Tibial nerve (tissue), 4 donors: ENCODE results near the gene SANBR. TPM values are rescaled to one million over a fixed set of nuclear protein-coding genes. Genes with fewer than 3 reads are reported as not detected.

Experiments
- DNase-seq, 2 donors: peaks; one replicate each; pipeline ENCODE4 v3.0.0-alpha.2; 2019; ENCODE audit warnings: low spot score in 2 of 2
- H3K27ac ChIP-seq, 4 donors: fragments of 200-600 bp; sonication (generic) in 3 of 4; one replicate each; pipeline ENCODE4 v1.5.1; 2017 to 2019; ENCODE audit warnings: mild to moderate bottlenecking in 1 of 4
- H3K27me3 ChIP-seq, 2 donors: fragments of 200-600 bp; sonication (generic) in 1 of 2; one replicate each; pipeline versions ENCODE4 v1.5.1 to v1.6.0; 2017 to 2019
- H3K36me3 ChIP-seq, 3 donors: fragments of 200-600 bp; sonication (generic); one replicate each; pipeline ENCODE4 v1.5.1; 2018 to 2019
- H3K4me1 ChIP-seq, 4 donors: fragments of 200-600 bp; sonication (generic) in 3 of 4; one replicate each; pipeline ENCODE4 v1.5.1; 2017 to 2019
- H3K4me3 ChIP-seq, 4 donors: fragments of 200-600 bp; sonication (generic) in 3 of 4; one replicate each; pipeline ENCODE4 v1.5.1; 2017 to 2019; ENCODE audit warnings: mild to moderate bottlenecking in 1 of 4, moderate library complexity in 1 of 4
- H3K9me3 ChIP-seq, 4 donors: fragments of 200-600 bp; sonication (generic) in 3 of 4; one replicate each; pipeline ENCODE4 v1.5.1; 2017 to 2019
- EP300 ChIP-seq, 2 donors: sonication (generic); formaldehyde crosslinking; IDR thresholded peaks; one replicate each; pipeline ENCODE4 v1.6.1; 2017; ENCODE audit warnings: antibody characterized with exemption in 2 of 2, mild to moderate bottlenecking in 1 of 2
- POLR2A ChIP-seq, 2 donors: fragments of 450-650 bp; IDR thresholded peaks; one replicate each; pipeline ENCODE4 v1.6.1; 2017; ENCODE audit warnings: antibody characterized with exemption in 2 of 2, mild to moderate bottlenecking in 2 of 2, moderate library complexity in 2 of 2
- WGBS, 2 donors: methylation state at CpG; one replicate each; pipeline ENCODE4 v1.1.5; 2018; 5-methylcytosine and 5-hydroxymethylcytosine counted together
- total RNA-seq, 4 donors: library from RNA; depleted of rRNA; stranded (reverse); fragments of >200 nt; gene quantifications; one replicate each; pipeline ENCODE4 v1.1.0, GENCODE V29; 2016
- TF ChIP-seq, protein P1 (sequence below), 5 experiments: fragments of 200-600 bp in 3 of 5; fragments of 450-650 bp in 2 of 5; sonication (generic) in 3 of 5; IDR thresholded peaks; one replicate each; pipeline ENCODE4 v1.5.1; 2016 to 2019; ENCODE audit warnings: antibody characterized with exemption in 5 of 5, mild to moderate bottlenecking in 3 of 5, moderate library complexity in 2 of 5

The SANBR gene
- total RNA-seq, 4 donors from 2014 or later = 5.3 to 18.2 (median 14.5) TPM

DNA sequence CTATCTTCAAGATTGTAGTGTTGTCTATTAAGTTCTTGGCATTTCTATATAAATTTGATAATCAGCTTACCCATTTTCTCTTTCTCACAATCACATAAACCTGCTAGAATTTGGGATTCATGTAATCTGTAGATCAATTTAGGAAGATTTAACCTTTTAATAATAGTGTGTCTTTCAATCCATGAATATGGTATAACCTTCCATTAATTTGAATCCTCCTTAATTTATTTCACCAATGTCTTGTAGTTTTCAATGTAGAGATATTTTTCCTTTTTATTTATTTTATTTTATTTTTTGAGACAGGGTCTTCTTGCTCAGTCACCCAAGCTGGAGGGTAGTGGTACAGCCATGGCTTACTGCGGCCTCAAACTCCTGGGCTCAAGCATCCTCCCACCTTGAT, 20.2 kb downstream of the SANBR start:
- TF ChIP-seq POLR2A (IDR thresholded peaks at IDR 0.05) (no peak), EP300 (IDR thresholded peaks at IDR 0.05) (no peak)
- TF ChIP-seq, protein P1, sequence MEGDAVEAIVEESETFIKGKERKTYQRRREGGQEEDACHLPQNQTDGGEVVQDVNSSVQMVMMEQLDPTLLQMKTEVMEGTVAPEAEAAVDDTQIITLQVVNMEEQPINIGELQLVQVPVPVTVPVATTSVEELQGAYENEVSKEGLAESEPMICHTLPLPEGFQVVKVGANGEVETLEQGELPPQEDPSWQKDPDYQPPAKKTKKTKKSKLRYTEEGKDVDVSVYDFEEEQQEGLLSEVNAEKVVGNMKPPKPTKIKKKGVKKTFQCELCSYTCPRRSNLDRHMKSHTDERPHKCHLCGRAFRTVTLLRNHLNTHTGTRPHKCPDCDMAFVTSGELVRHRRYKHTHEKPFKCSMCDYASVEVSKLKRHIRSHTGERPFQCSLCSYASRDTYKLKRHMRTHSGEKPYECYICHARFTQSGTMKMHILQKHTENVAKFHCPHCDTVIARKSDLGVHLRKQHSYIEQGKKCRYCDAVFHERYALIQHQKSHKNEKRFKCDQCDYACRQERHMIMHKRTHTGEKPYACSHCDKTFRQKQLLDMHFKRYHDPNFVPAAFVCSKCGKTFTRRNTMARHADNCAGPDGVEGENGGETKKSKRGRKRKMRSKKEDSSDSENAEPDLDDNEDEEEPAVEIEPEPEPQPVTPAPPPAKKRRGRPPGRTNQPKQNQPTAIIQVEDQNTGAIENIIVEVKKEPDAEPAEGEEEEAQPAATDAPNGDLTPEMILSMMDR (IDR thresholded peaks at IDR 0.05) = no peak
- WGBS, 2 donors = 94 to 98% methylated on average over 1 of the region's 1 CpG
- no peaks in the 10 kb centered on the region for H3K27me3 ChIP-seq
- H3K4me1 ChIP-seq = no peaks in the 10 kb centered on the region
- DNase-seq = no peak
- H3K9me3 ChIP-seq = peaks cover 0 to 8% (median 0%) of the 10 kb centered on the region in 4 donors
- H3K36me3 ChIP-seq = peaks cover 0 to 91% (median 0%) of the 10 kb centered on the region in 3 donors
- no peak overlapping the region for H3K27ac ChIP-seq
- H3K4me3 ChIP-seq = no peak overlapping the region

DNA sequence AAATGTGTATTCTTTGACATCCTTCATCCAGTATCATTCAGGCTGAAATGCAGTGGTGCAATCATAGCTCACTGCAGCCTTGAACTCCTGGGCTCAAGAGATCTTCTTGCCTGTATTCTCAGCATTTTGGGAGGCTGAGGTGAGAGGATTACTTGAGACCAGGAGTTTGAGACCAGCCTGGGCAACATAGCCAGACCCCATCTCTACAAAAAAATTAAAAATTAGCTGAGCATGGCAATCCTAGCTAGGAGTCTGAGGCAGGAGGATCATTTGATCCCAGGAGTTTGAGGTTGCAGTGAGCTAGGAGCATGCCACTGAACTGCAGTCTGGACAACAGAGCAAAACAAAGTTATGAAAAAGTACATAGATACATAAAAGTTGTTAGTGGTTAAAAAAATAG, 24.1 kb downstream of the SANBR start:
- Histone ChIP-seq H3K27ac (no peak overlapping the region), H3K36me3 (peaks cover 0 to 79% (median 0%) of the 10 kb centered on the region in 3 donors), H3K27me3 (no peaks in the 10 kb centered on the region), H3K4me3 (no peak overlapping the region), H3K9me3 (peaks cover 0 to 8% (median 0%) of the 10 kb centered on the region in 4 donors), H3K4me1 (no peaks in the 10 kb centered on the region)
- no peak for TF ChIP-seq EP300 (IDR thresholded peaks at IDR 0.05)
- no peak for TF ChIP-seq POLR2A (IDR thresholded peaks at IDR 0.05)
- DNase-seq = no peak

DNA sequence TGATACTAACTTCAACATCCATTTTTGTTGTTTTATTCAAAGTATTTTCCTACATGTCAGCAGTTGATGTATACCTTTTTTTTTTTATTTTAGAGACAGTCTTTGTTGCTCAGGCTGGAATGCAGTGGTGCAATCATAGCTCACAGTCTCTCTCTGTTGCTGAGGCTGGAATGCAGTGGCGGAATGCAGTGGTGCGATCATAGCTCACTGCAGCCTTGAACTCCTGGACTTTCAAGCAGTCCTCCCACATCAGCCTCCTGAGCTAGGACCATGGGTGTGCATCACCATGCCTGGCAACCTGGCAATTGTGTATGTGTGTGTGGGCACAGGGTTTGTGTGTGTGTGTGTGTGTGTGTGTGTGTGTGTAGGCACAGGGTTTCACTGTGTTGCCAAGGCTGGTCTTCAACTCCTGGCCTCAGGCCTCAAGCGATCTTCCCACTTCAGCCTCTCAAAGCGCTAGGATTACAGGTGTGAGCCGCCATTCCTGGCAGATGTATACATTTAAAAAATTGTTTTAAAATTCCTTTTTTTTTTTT, 24.8 kb downstream of the SANBR start:
- H3K27ac ChIP-seq = no peak overlapping the region
- peaks cover 0 to 7% (median 0%) of the 10 kb centered on the region in 4 donors for H3K9me3 ChIP-seq
- H3K4me1 ChIP-seq = no peaks in the 10 kb centered on the region
- no peak for DNase-seq
- no peak overlapping the region for H3K4me3 ChIP-seq
- TF ChIP-seq POLR2A (IDR thresholded peaks at IDR 0.05) = no peak
- TF ChIP-seq EP300 (IDR thresholded peaks at IDR 0.05) = no peak
- TF ChIP-seq, protein P1 (IDR thresholded peaks at IDR 0.05) = no peak
- H3K27me3 ChIP-seq = no peaks in the 10 kb centered on the region
- H3K36me3 ChIP-seq = peaks cover 0 to 75% (median 0%) of the 10 kb centered on the region in 3 donors
- WGBS, 2 donors = 75 to 87% methylated on average over 5 of the region's 5 CpGs

DNA sequence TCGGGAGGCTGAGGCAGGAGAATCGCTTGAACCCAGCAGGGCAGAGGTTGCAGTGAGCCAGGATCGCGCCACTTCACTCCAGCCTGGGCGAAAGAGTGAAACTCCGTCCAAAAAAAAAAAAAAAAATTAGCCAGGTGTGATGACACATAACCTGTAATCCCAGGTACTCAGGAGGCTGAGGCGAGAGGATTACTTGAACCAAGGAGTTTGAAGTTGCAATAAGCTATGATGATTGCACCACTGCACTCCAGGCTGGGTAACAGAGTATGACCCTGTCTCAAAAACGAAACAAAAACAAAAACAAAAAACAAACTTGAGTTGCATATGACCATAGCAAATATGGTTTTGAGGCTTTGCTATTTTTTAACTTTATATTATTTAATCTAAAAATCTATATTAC, 25.8 kb downstream of the SANBR start:
- no peak for DNase-seq
- Histone ChIP-seq H3K4me1 (no peaks in the 10 kb centered on the region), H3K27me3 (no peaks in the 10 kb centered on the region), H3K36me3 (peaks cover 0 to 70% (median 0%) of the 10 kb centered on the region in 3 donors), H3K27ac (no peak overlapping the region), H3K9me3 (no peaks in the 10 kb centered on the region), H3K4me3 (no peak overlapping the region)
- WGBS, 2 donors = 82 to 91% methylated on average over 8 of the region's 8 CpGs
- TF ChIP-seq, protein P1 (IDR thresholded peaks at IDR 0.05) = no peak
- TF ChIP-seq EP300 (IDR thresholded peaks at IDR 0.05) (no peak), POLR2A (IDR thresholded peaks at IDR 0.05) (no peak)

DNA sequence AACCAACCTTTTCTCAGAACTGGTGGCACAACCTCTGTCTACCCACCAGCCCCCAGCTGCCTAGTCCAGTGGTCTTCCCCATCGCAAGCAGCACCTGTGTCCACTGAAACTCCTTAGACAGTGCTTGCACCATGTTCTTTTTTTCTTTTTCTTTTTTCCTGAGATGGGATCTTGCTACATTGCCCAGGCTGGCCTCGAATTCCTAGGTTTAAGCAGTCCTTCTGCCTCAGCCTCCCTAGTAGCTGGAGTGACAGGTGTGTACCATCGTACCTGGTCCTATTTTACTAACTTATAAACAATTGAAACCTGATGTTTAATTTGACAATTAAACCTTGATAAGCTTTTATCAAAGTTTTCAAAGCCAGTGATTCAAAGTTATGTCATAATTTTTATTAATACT, 30.8 kb downstream of the SANBR start:
- WGBS, 2 donors = 100% methylated on average over 3 of the region's 3 CpGs
- no peak overlapping the region for H3K4me3 ChIP-seq
- H3K4me1 ChIP-seq = no peaks in the 10 kb centered on the region
- TF ChIP-seq EP300 (IDR thresholded peaks at IDR 0.05) = no peak
- DNase-seq = no peak
- H3K36me3 ChIP-seq = peaks cover 0 to 41% (median 0%) of the 10 kb centered on the region in 3 donors
- H3K9me3 ChIP-seq = no peaks in the 10 kb centered on the region
- no peak overlapping the region for H3K27ac ChIP-seq
- no peaks in the 10 kb centered on the region for H3K27me3 ChIP-seq

DNA sequence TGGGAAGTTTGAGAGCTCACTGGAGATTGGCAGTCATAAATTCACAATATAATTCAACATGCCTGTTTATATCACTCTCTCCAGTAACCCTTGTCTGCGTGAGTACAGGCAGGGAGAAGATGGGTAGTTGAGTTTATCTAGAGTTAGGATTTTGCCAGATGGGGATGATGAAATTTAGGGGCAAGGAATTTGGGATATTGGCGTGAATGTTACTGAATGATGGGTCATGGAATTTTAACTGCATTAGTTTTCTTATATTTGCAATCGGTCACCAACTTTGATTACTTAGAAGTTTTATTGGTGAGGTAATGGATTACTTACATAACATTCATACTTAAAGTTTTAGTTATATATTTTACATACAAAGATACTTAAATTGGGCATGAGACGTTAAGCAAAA, 35.1 kb downstream of the SANBR start:
- H3K27ac ChIP-seq = no peak overlapping the region
- no peaks in the 10 kb centered on the region for H3K9me3 ChIP-seq
- H3K27me3 ChIP-seq = no peaks in the 10 kb centered on the region
- H3K36me3 ChIP-seq = peaks cover 0 to 54% (median 0%) of the 10 kb centered on the region in 3 donors
- 89 to 92% methylated on average over 4 of the region's 4 CpGs for WGBS, 2 donors
- TF ChIP-seq POLR2A (IDR thresholded peaks at IDR 0.05) = no peak
- no peak for TF ChIP-seq EP300 (IDR thresholded peaks at IDR 0.05)
- TF ChIP-seq, protein P1 (IDR thresholded peaks at IDR 0.05) = no peak
- no peak overlapping the region for H3K4me3 ChIP-seq
- DNase-seq = no peak
- no peaks in the 10 kb centered on the region for H3K4me1 ChIP-seq
